ENCODE measurements around the gene RPS6KA2.

RPS6KA2 gene

DNA sequence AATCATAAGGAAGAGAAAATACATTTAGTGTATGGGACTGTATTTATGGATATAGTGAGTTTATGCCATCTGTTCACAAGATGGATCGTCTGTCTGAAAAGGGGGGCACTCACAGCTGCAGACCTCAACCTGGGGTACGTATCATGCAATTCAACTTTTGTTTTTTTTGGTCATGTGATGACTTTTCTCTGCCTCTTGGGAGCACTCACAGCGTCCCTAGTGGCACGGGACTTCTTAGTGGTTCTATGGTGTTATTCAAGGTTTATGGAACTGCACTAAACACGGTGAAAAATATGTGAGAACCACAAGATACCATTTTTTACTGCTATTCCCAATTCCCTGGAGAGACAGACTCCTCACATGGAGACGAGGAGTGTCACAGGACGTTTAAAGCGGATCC lies 183.9 kb downstream of the RPS6KA2 start:
- H3K4me1 ChIP-seq (ENCODE audit: control insufficient read depth, insufficient read depth, low read length), result no peaks in the 10 kb centered on the region; the same call in 1 of the 2 replicates
- H3K27me3 ChIP-seq (ENCODE audit: control insufficient read depth, insufficient read depth, low read length), result no peaks in the 10 kb centered on the region
- H3K27ac ChIP-seq (ENCODE audit: low read depth, low read length), result no peak overlapping the region
- no peaks in the 10 kb centered on the region for H3K36me3 ChIP-seq (ENCODE audit: control insufficient read depth, insufficient read depth, low read length)
- H3K9me3 ChIP-seq (ENCODE audit: control insufficient read depth, insufficient read depth, low read depth, low read length), result no peaks in the 10 kb centered on the region
- no peak overlapping the region for H3K9ac ChIP-seq (ENCODE audit: low read length)
- no peak overlapping the region for H3K4me3 ChIP-seq (ENCODE audit: low read depth, low read length)

DNA sequence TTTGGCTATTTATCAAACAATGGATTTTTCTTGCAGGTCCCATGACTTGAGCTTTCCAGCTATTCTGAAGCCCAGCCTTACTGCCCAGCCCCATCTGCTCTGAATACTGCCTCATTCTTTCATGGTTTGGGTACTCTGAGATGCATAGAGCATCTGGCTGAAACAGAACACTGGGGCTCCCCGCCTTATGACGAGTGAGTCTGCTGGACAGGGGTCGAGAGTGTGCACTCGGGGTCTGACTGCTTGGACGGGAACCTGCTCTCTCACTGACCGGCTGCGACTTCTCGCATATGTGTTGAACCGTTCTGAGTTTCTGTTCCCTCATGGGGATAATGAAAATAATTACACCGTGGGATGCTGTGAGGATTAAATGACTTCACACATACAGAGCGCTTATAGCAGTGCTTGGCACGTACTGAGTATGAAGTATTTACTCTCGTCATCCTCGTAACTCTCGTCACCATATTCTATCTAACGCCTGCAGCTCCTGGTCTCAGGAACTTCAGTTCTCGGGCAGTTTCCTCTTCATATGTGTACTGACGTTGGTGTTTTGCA lies 184.8 kb downstream of the RPS6KA2 start:
- Histone ChIP-seq H3K9me3 (ENCODE audit: control insufficient read depth, insufficient read depth, low read depth, low read length) (no peaks in the 10 kb centered on the region), H3K36me3 (ENCODE audit: control insufficient read depth, insufficient read depth, low read length) (no peaks in the 10 kb centered on the region), H3K4me3 (ENCODE audit: low read depth, low read length) (no peak overlapping the region), H3K9ac (ENCODE audit: low read length) (no peak overlapping the region), H3K27me3 (ENCODE audit: control insufficient read depth, insufficient read depth, low read length) (no peaks in the 10 kb centered on the region), H3K4me1 (ENCODE audit: control insufficient read depth, insufficient read depth, low read length) (no peaks in the 10 kb centered on the region; the same call in 1 of the 2 replicates), H3K27ac (ENCODE audit: low read depth, low read length) (no peak overlapping the region)

DNA sequence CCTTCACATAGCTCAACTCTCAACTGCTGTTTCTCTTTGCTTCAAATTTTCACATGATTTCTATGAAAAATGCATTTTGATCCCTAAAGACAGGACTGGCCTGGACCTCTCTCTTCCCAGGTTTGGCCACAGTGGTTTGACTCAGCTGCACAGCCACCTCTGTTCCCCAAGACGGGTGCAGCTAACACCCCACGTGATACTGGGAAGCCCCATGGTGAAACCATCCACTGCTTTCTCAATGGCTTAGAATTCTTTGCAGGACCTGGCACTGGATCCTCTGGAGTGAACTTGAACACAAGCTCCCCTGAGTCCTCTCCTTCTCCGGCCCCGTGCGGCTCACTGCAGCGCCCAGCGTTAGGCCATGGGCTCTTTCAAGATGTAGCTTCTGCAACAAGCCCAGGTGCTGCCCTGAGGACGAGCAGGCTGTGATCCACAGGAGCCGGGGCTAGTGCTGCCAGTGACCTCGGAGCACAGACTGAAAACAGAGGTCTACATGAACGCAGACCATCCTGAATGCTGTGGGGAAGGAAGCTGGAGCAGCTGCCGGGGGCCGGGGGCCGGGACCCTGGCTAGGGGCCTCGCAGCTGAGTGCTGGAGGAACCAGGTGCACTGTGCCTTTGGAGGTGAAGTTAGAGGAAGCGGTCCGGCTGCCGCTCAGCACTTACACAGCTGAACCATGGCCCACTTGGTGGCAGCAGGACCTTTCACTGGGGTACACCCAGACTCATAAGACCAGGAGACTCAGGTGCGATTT lies 185.5 kb downstream of the RPS6KA2 start:
- Histone ChIP-seq H3K27ac (ENCODE audit: low read depth, low read length) (no peak overlapping the region), H3K9ac (ENCODE audit: low read length) (no peak overlapping the region)

DNA sequence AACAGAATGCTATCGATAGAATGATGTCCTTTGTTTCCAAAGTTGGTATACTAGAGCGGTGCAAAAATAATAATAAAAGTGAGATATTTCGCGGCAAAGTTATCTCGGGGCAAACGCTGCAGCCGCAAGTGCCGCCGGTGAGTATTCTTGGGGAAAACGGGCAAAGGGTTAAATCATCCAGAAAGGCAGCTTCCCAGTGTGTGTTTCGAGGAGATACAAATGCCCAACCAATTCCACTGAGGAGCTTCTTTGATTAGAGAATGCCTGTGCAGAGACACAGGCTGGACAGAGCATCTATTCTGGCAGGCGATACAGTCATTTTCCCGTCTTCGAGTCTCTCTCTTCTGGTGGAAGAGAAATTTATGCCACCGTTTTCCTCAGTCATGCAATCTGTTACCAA lies 186.3 kb downstream of the RPS6KA2 start:
- Histone ChIP-seq H3K27ac (ENCODE audit: low read depth, low read length) (no peak overlapping the region), H3K4me3 (ENCODE audit: low read depth, low read length) (no peak overlapping the region), H3K36me3 (ENCODE audit: control insufficient read depth, insufficient read depth, low read length) (no peaks in the 10 kb centered on the region), H3K9me3 (ENCODE audit: control insufficient read depth, insufficient read depth, low read depth, low read length) (no peaks in the 10 kb centered on the region), H3K4me1 (ENCODE audit: control insufficient read depth, insufficient read depth, low read length) (no peaks in the 10 kb centered on the region), H3K9ac (ENCODE audit: low read length) (no peak overlapping the region), H3K27me3 (ENCODE audit: control insufficient read depth, insufficient read depth, low read length) (no peaks in the 10 kb centered on the region)

More for the DNA sequence above, 185.5 kb downstream of the RPS6KA2 start:
- Histone ChIP-seq H3K9me3 (ENCODE audit: control insufficient read depth, insufficient read depth, low read depth, low read length) (no peaks in the 10 kb centered on the region), H3K4me1 (ENCODE audit: control insufficient read depth, insufficient read depth, low read length) (no peaks in the 10 kb centered on the region; the same call in 1 of the 2 replicates), H3K4me3 (ENCODE audit: low read depth, low read length) (no peak overlapping the region), H3K27me3 (ENCODE audit: control insufficient read depth, insufficient read depth, low read length) (no peaks in the 10 kb centered on the region), H3K36me3 (ENCODE audit: control insufficient read depth, insufficient read depth, low read length) (no peaks in the 10 kb centered on the region)

DNA sequence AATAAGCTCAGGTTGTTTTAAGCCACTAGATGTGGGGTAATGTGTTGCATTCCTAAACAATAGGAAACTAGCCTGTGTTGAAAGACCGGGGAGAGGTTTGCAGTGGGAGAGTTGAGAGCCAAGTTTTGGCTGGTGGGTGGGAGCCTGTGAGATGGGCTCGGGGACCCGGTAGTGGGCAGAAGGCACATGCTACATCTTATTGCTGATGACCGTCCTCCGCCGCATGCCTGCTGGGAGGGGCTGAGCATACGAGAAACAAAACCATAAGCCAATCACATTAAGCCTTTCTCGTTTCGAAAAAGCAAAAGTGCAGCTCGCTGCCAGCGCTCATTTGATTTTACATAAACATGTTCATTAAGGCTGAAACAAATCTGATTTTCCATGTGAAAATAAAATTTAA lies 186.9 kb downstream of the RPS6KA2 start:
- Histone ChIP-seq H3K4me1 (ENCODE audit: control insufficient read depth, insufficient read depth, low read length) (no peaks in the 10 kb centered on the region), H3K9ac (ENCODE audit: low read length) (no peak overlapping the region)

DNA sequence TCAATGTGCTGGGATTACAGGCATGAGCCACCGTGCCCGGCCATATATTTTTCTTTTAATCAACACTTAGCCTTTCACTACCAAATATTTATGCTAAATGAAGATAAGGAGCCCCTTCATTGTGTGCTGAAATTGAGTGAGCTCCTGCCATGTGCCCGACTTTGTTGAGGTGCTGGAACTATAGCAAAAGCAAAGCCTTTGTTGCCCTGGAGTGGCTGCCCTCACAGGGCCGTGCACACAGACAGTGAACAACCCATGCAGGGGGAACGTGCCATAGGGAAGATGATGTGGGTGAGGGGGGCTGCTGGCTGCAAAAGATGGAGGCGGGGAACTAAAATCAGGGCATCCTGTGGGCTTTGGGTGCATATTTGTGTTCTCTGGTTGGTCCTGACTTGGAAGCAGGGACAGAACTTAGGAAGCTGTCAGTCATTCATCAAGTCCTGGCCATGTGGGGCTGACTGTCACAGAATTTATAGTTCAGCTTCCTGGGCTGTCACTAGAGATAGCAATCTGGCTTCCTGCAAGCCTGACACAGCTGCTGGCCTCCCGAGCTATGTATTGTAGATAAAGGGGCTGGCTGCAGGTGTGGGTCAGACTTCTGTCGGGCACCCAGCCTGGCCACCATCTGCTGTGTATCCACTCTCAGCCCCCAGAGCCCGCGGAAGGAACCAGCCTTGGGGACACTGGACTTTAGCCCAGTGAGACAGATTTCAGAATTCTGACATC lies 187.5 kb downstream of the RPS6KA2 start:
- no peaks in the 10 kb centered on the region for H3K36me3 ChIP-seq (ENCODE audit: control insufficient read depth, insufficient read depth, low read length)
- H3K27ac ChIP-seq (ENCODE audit: low read depth, low read length), result no peak overlapping the region
- H3K9ac ChIP-seq (ENCODE audit: low read length), result no peak overlapping the region
- H3K27me3 ChIP-seq (ENCODE audit: control insufficient read depth, insufficient read depth, low read length), result no peaks in the 10 kb centered on the region
- no peak overlapping the region for H3K4me3 ChIP-seq (ENCODE audit: low read depth, low read length)
- no peaks in the 10 kb centered on the region for H3K9me3 ChIP-seq (ENCODE audit: control insufficient read depth, insufficient read depth, low read depth, low read length)
- H3K4me1 ChIP-seq (ENCODE audit: control insufficient read depth, insufficient read depth, low read length), result no peaks in the 10 kb centered on the region

More for the DNA sequence above, 186.9 kb downstream of the RPS6KA2 start:
- Histone ChIP-seq H3K4me3 (ENCODE audit: low read depth, low read length) (no peak overlapping the region), H3K27me3 (ENCODE audit: control insufficient read depth, insufficient read depth, low read length) (no peaks in the 10 kb centered on the region), H3K9me3 (ENCODE audit: control insufficient read depth, insufficient read depth, low read depth, low read length) (no peaks in the 10 kb centered on the region), H3K27ac (ENCODE audit: low read depth, low read length) (no peak overlapping the region), H3K36me3 (ENCODE audit: control insufficient read depth, insufficient read depth, low read length) (no peaks in the 10 kb centered on the region)

DNA sequence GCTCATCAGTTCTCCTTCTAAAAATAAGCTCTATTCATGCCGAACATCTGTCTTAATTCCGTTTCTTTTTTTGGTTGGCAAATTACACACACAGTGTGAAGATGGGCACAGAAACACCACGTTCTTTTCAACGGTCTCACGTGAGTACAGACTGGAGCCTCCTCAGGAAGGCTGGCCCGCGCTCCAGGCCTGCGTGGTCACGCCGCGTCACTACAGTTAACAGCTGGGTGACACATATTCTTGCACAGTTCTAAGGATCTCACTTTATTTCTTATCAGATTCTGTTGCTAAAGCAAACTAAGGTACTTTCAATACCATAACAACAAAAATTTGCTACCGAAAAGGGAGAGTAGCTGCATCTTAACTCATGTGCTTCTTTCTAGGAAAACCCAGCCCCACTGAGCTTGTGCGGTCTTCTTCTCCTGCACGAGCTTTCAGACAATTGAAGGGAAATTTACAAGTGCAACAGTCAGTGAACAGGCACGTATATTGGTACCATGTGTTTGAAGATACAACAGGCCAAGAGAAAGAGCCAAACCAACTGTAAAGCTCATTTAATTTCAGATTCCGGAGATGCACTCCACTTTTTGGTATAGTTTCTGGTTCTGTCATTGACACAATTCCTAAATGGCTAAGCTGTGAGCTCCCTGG lies 188.7 kb downstream of the RPS6KA2 start:
- no peaks in the 10 kb centered on the region for H3K36me3 ChIP-seq (ENCODE audit: control insufficient read depth, insufficient read depth, low read length)
- no peaks in the 10 kb centered on the region for H3K27me3 ChIP-seq (ENCODE audit: control insufficient read depth, insufficient read depth, low read length)
- no peak overlapping the region for H3K4me3 ChIP-seq (ENCODE audit: low read depth, low read length)
- H3K9me3 ChIP-seq (ENCODE audit: control insufficient read depth, insufficient read depth, low read depth, low read length), result no peaks in the 10 kb centered on the region
- no peaks in the 10 kb centered on the region for H3K4me1 ChIP-seq (ENCODE audit: control insufficient read depth, insufficient read depth, low read length)
- H3K9ac ChIP-seq (ENCODE audit: low read length), result no peak overlapping the region
- H3K27ac ChIP-seq (ENCODE audit: low read depth, low read length), result no peak overlapping the region

DNA sequence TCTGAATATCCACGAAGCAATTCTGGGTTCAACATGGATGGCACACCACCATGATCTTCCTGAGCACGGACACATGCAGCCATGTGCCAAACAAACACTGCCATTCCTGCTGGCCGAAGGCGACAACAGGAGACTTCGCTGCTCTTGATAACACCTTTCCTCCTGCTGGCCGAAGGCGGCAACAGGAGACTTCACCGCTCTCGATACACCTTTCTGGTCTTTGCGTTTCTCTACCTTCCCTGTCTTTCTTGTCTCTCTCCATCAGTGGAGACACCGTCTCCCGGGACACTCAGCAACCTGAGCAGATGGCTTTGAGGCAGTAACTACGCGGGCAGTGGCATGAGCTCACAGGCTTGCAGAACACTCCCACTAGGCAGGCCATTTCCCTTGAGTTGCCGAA lies 189.4 kb downstream of the RPS6KA2 start:
- no peaks in the 10 kb centered on the region; the same call in 1 of the 2 replicates for H3K4me1 ChIP-seq (ENCODE audit: control insufficient read depth, insufficient read depth, low read length)
- H3K9me3 ChIP-seq (ENCODE audit: control insufficient read depth, insufficient read depth, low read depth, low read length), result no peaks in the 10 kb centered on the region
- H3K27me3 ChIP-seq (ENCODE audit: control insufficient read depth, insufficient read depth, low read length), result no peaks in the 10 kb centered on the region
- no peak overlapping the region for H3K4me3 ChIP-seq (ENCODE audit: low read depth, low read length)
- H3K36me3 ChIP-seq (ENCODE audit: control insufficient read depth, insufficient read depth, low read length), result no peaks in the 10 kb centered on the region
- H3K9ac ChIP-seq (ENCODE audit: low read length), result no peak overlapping the region
- H3K27ac ChIP-seq (ENCODE audit: low read depth, low read length), result no peak overlapping the region

DNA sequence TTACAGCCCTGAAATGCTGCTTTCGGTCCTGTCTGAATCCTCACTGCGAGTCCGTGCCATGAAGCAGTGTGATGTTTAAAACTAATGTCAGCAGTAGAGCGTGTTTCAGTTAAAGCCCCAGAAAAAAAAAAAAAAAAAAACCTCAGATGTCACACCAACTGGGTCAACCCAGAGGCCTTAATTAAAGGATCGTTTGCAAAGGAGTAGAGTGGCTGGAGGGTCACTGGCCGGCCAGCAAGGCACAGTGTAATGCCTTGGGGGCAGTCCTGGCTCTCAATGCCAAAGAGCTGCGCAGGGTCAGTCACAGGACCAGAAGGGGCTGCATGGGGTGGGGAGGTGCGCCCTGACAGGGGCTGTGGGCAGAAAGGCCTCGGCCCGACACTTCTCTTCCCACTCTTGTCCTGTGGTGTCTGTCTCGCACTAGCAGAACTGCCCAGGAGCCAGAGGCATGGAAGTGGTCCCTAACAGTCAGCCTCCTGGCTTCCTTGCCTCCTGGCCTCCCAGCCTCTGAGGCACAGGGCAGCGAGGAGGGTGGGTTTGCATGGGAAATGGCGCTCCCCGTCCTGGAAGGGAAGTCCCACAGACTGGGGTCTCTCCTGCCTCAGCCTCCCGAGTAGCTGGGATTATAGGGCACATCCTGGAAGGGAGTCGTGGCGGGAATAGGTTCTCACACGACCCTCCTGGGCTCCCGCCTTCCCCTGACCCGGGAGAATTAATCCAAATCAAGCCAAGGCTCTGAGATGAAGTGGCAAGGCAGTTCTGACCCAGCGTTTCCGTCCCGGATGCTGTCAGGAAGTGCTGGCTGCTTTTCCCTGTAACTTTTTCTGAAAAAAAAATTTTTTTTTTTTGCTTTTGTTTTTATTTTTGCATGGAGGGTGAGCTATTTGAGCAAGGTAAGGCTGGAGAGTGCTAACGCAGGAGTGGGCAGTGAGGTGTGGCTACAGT lies 190.6 kb downstream of the RPS6KA2 start:
- no peaks in the 10 kb centered on the region; the same call in 1 of the 2 replicates for H3K4me1 ChIP-seq (ENCODE audit: control insufficient read depth, insufficient read depth, low read length)
- no peak overlapping the region for H3K4me3 ChIP-seq (ENCODE audit: low read depth, low read length)
- no peaks in the 10 kb centered on the region for H3K9me3 ChIP-seq (ENCODE audit: control insufficient read depth, insufficient read depth, low read depth, low read length)
- H3K27me3 ChIP-seq (ENCODE audit: control insufficient read depth, insufficient read depth, low read length), result no peaks in the 10 kb centered on the region
- no peak overlapping the region for H3K27ac ChIP-seq (ENCODE audit: low read depth, low read length)
- H3K9ac ChIP-seq (ENCODE audit: low read length), result no peak overlapping the region
- H3K36me3 ChIP-seq (ENCODE audit: control insufficient read depth, insufficient read depth, low read length), result peaks cover 6% of the 10 kb centered on the region

DNA sequence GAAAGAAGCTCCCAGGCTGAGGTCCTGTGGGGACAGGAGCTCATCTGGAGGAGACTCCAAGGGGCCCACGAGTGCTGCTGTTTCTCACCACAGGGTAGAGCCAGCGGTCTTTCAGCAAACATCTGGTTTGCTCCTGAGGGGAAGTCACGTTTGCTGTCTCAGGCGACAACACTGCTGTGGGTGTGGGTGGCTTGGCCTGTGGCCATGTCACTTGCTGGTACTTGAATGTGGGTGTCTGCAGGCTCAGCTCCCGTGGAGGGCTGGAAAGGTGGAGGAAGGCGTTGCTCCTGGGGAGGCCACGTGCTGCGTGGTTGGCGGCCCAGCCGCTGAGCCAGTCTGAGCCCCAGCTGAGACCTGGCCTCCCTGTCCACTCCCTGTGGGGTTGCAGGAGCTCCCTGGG lies 191.5 kb downstream of the RPS6KA2 start:
- H3K4me1 ChIP-seq (ENCODE audit: control insufficient read depth, insufficient read depth, low read length), result no peaks in the 10 kb centered on the region; the same call in 1 of the 2 replicates
- H3K36me3 ChIP-seq (ENCODE audit: control insufficient read depth, insufficient read depth, low read length), result peaks cover 11% of the 10 kb centered on the region
- H3K4me3 ChIP-seq (ENCODE audit: low read depth, low read length), result no peak overlapping the region
- H3K27me3 ChIP-seq (ENCODE audit: control insufficient read depth, insufficient read depth, low read length), result no peaks in the 10 kb centered on the region
- no peak overlapping the region for H3K9ac ChIP-seq (ENCODE audit: low read length)
- no peaks in the 10 kb centered on the region for H3K9me3 ChIP-seq (ENCODE audit: control insufficient read depth, insufficient read depth, low read depth, low read length)
- no peak overlapping the region for H3K27ac ChIP-seq (ENCODE audit: low read depth, low read length)
